Thymus (tissue), 11 donors: ENCODE data around the gene CMIP. TPM values are rescaled to one million over a fixed set of nuclear protein-coding genes. Genes with fewer than 3 reads are reported as not detected.

ENCODE experiments used
- DNase-seq, 9 donors: peaks; one replicate each; pipeline ENCODE4 v3.0.0-alpha.2; 2013; ENCODE audit warnings: low spot score in 9 of 9, low read depth in 6 of 9, missing footprints in 1 of 9
- H3K27ac ChIP-seq, 2 donors: one replicate each; pipeline ENCODE4 v1.5.1; 2013; ENCODE audit warnings: control low read depth in 1 of 2, low read depth in 1 of 2, low read length in 1 of 2, mild to moderate bottlenecking in 1 of 2, moderate library complexity in 1 of 2
- H3K27me3 ChIP-seq, 2 donors: one replicate each; pipeline ENCODE4 v1.5.1; 2013; ENCODE audit warnings: low read length in 1 of 2; ENCODE audit not compliant: control insufficient read depth in 2 of 2, insufficient read depth in 1 of 2
- H3K36me3 ChIP-seq, 2 donors: one replicate each; pipeline ENCODE4 v1.5.1; 2013; ENCODE audit warnings: low read length in 1 of 2, mild to moderate bottlenecking in 1 of 2, moderate library complexity in 1 of 2; ENCODE audit not compliant: control insufficient read depth in 2 of 2, insufficient read depth in 2 of 2
- H3K4me1 ChIP-seq, 2 donors: one replicate each; pipeline ENCODE4 v1.5.1; 2013; ENCODE audit warnings: low read length in 2 of 2; ENCODE audit not compliant: control insufficient read depth in 2 of 2, insufficient read depth in 2 of 2
- H3K4me3 ChIP-seq, 2 donors: one replicate each; pipeline ENCODE4 v1.5.1; 2013; ENCODE audit warnings: low read length in 2 of 2, control low read depth in 1 of 2, mild to moderate bottlenecking in 1 of 2
- H3K9me3 ChIP-seq, 2 donors: one replicate each; pipeline ENCODE4 v1.5.1; 2013; ENCODE audit warnings: low read length in 1 of 2, mild to moderate bottlenecking in 1 of 2; ENCODE audit not compliant: control insufficient read depth in 2 of 2, insufficient read depth in 1 of 2
- WGBS: extraction: QIAGEN DNeasy Blood & Tissue Kit; methylation state at CpG from one replicate; pipeline ENCODE4 v1.1.7; 2013; 5-methylcytosine and 5-hydroxymethylcytosine counted together
- polyA plus RNA-seq: library from polyadenylated mRNA; stranded (reverse); fragments of 200-250 nt; gene quantifications from one replicate; pipeline ENCODE4 v1.2.3, GENCODE V29; 2013
- total RNA-seq: library from RNA; stranded (reverse); fragments of 120-200 nt; gene quantifications from one replicate; pipeline ENCODE4 v1.2.4, GENCODE V29; 2013
- donor health status: healthy.

CMIP gene
- total and polyA plus RNA-seq, 2 donors: 5.2 to 19.4 TPM

- Histone ChIP-seq H3K9me3 (no peaks in the 10 kb centered on the region), H3K27ac (no peak overlapping the region), H3K27me3 (no peaks in the 10 kb centered on the region), H3K36me3 (no peaks in the 10 kb centered on the region), H3K4me3 (no peak overlapping the region), H3K4me1 (peaks cover 0 to 17% of the 10 kb centered on the region in 2 donors)
- DNase-seq: no peak
- WGBS: 21% methylated on average over 13 of the region's 13 CpGs
Observed at GRCh38 chr16:81755915-81756614, 311.5 kb downstream of the CMIP start.

- WGBS: 55% methylated on average over 9 of the region's 9 CpGs
- H3K27ac ChIP-seq: no peak overlapping the region
- H3K4me3 ChIP-seq: no peak overlapping the region
- no peaks in the 10 kb centered on the region for H3K9me3 ChIP-seq
- H3K4me1 ChIP-seq: peaks cover 0 to 17% of the 10 kb centered on the region in 2 donors
- no peak for DNase-seq
- H3K27me3 ChIP-seq: no peaks in the 10 kb centered on the region
- H3K36me3 ChIP-seq: no peaks in the 10 kb centered on the region
Observed at GRCh38 chr16:81756615-81757356, 312.2 kb downstream of the CMIP start.

- Histone ChIP-seq H3K36me3 (no peaks in the 10 kb centered on the region), H3K4me3 (no peak overlapping the region), H3K9me3 (no peaks in the 10 kb centered on the region), H3K4me1 (peaks cover 0 to 10% of the 10 kb centered on the region in 2 donors), H3K27ac (no peak overlapping the region), H3K27me3 (no peaks in the 10 kb centered on the region)
- 56% methylated on average over 2 of the region's 2 CpGs for WGBS
- DNase-seq: no peak
Observed at GRCh38 chr16:81758376-81758775, 313.8 kb downstream of the CMIP start.

Other genes starting within 250 kb of the CMIP start
- 0.14 TPM for gene BCO1, start 206.1 kb upstream of the CMIP start, total RNA-seq
- gene BCO1, start 206.1 kb upstream of the CMIP start, polyA plus RNA-seq: 1.2 TPM
- gene GAN, start 129.8 kb upstream of the CMIP start, total RNA-seq: 2.5 TPM
- gene GAN, start 129.8 kb upstream of the CMIP start, polyA plus RNA-seq: 2.4 TPM